ENCODE measurements around the gene USP6NL. TPM values are rescaled to one million over a fixed set of nuclear protein-coding genes. Genes with fewer than 3 reads are reported as not detected.

Gene USP6NL
- total and polyA plus RNA-seq, 9 of the 15 experiments (the other 6 are each of a cell fraction or from before 2014, with no cell fraction given) = 3.2 to 26.6 (median 19.8) TPM

GRCh38 chr10:11499425-11500071, 111.9 kb downstream of the USP6NL start (continued):
- no peak for TF ChIP-seq MIER1 (IDR thresholded peaks at IDR 0.05; ENCODE audit: low read depth)
- no peak for TF ChIP-seq XRCC5 (IDR thresholded peaks at IDR 0.05; ENCODE audit: low read depth, low read length)
- no peak for TF ChIP-seq ZNF347 (CRISPR knock-in tag; IDR thresholded peaks at IDR 0.05; ENCODE audit: low read depth)
- TF ChIP-seq ZNF57 (CRISPR knock-in tag; IDR thresholded peaks at IDR 0.05) = no peak
- peak; percentile 95 for TF ChIP-seq SMARCC2 (IDR thresholded peaks at IDR 0.05; ENCODE audit: low read depth)
- no peak for TF ChIP-seq PPARD (CRISPR knock-in tag; IDR thresholded peaks at IDR 0.05)
- no peak for TF ChIP-seq ASH1L (IDR thresholded peaks at IDR 0.05; ENCODE audit: borderline replicate concordance, low read depth, partially characterized antibody)
- TF ChIP-seq TARDBP (IDR thresholded peaks at IDR 0.05) = no peak
- TF ChIP-seq, protein P1, sequence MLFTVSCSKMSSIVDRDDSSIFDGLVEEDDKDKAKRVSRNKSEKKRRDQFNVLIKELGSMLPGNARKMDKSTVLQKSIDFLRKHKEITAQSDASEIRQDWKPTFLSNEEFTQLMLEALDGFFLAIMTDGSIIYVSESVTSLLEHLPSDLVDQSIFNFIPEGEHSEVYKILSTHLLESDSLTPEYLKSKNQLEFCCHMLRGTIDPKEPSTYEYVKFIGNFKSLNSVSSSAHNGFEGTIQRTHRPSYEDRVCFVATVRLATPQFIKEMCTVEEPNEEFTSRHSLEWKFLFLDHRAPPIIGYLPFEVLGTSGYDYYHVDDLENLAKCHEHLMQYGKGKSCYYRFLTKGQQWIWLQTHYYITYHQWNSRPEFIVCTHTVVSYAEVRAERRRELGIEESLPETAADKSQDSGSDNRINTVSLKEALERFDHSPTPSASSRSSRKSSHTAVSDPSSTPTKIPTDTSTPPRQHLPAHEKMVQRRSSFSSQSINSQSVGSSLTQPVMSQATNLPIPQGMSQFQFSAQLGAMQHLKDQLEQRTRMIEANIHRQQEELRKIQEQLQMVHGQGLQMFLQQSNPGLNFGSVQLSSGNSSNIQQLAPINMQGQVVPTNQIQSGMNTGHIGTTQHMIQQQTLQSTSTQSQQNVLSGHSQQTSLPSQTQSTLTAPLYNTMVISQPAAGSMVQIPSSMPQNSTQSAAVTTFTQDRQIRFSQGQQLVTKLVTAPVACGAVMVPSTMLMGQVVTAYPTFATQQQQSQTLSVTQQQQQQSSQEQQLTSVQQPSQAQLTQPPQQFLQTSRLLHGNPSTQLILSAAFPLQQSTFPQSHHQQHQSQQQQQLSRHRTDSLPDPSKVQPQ (CRISPR knock-in tag; IDR thresholded peaks at IDR 0.05; ENCODE audit: borderline replicate concordance) = no peak
- TF ChIP-seq, protein P2, sequence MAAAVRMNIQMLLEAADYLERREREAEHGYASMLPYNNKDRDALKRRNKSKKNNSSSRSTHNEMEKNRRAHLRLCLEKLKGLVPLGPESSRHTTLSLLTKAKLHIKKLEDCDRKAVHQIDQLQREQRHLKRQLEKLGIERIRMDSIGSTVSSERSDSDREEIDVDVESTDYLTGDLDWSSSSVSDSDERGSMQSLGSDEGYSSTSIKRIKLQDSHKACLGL (CRISPR knock-in tag; IDR thresholded peaks at IDR 0.05; ENCODE audit: borderline replicate concordance, poor library complexity, severe bottlenecking) = no peak
- peak; percentile 82 for TF ChIP-seq MTA1 (IDR thresholded peaks at IDR 0.05; ENCODE audit: borderline replicate concordance)
- no peak for TF ChIP-seq MXI1 (IDR thresholded peaks at IDR 0.05; ENCODE audit: low read depth, low read length)
- peak; percentile 57 for TF ChIP-seq KHSRP (IDR thresholded peaks at IDR 0.05)
- TF ChIP-seq HLTF (IDR thresholded peaks at IDR 0.05) = no peak
- no peak for TF ChIP-seq SPI1 (IDR thresholded peaks at IDR 0.05; ENCODE audit: borderline replicate concordance, low read depth, low read length)
- no peak for TF ChIP-seq LARP7 (IDR thresholded peaks at IDR 0.05)
- TF ChIP-seq ELF1 (tag; IDR thresholded peaks at IDR 0.05) = no peak
- TF ChIP-seq EP400 (IDR thresholded peaks at IDR 0.05) = peak; percentile 72
- peak; percentile 94 for TF ChIP-seq TEAD4 (IDR thresholded peaks at IDR 0.05; ENCODE audit: low read length)
- no peak for TF ChIP-seq TEAD4 (CRISPR knock-in tag; IDR thresholded peaks at IDR 0.05; ENCODE audit: borderline replicate concordance)
- TF ChIP-seq HES1 (IDR thresholded peaks at IDR 0.05; ENCODE audit: low read depth) = no peak
- peak; percentile 87 to 90 for TF ChIP-seq TRIM24 (IDR thresholded peaks at IDR 0.05)
- TF ChIP-seq ATF7 (IDR thresholded peaks at IDR 0.05) = peak; percentile 99
- peak; percentile 8 for TF ChIP-seq ZFP36 (IDR thresholded peaks at IDR 0.05; ENCODE audit: low read depth, low read length, partially characterized antibody)
- TF ChIP-seq CREB1 (IDR thresholded peaks at IDR 0.05) = peak; percentile 75
- TF ChIP-seq CREB1 (CRISPR knock-in tag; IDR thresholded peaks at IDR 0.05) = peak; percentile 47; the same call in 1 of the 2 replicates
